Stimulated activated CD4-positive, alpha-beta T cell treated with anti-CD3 and anti-CD28 coated beads, Interleukin-4, amount 100 ng/mL, for 4 hours (primary cell): ENCODE data around the gene DRD1.
"Not testable (repeated sequence)": the region's sequence is repeated elsewhere in the genome, so short reads cannot be mapped to it uniquely, and the experiment has no call there.

Experiments used
- DNase-seq, 2 experiments: peaks; one replicate each; pipeline ENCODE4 v3.0.0-alpha.2; 2020

DRD1 gene

DNA sequence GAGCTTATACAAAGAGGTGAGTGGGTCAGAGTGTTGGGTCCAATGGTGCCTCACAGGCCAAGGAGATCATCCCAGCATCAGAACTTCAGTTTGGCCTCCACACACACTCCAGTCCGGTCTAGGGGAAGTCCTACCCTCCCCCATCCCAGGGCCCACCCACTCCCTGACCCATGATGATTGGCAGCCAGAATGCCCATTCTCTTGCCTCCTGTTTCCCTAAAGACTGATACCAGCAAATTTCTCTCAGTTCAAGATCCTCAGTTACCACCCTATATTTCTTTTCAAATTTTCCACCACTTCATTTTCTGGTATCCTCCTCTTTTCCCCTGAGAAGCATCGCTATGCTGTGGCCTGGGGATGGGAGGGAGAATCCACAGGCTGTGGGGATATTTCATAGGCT lies 21.9 kb downstream of the DRD1 start:
- no peak for DNase-seq

DNA sequence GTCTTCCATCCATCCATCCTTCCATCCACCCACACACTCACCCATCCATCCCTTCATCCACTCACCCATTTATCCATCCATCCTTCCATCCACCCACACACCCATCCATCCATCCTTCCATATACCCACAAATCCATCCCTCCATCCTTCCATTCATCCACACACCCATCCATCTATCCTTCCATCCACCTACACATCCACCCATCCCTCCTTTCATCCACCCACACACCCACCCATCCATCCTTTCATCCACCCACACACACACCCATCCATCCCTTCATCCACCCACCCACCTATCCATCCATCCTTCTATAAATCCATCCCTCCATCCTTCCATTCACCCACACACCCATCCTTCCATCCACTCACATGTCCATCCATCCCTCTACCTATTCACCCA lies 23.6 kb downstream of the DRD1 start:
- DNase-seq, result no peak

DNA sequence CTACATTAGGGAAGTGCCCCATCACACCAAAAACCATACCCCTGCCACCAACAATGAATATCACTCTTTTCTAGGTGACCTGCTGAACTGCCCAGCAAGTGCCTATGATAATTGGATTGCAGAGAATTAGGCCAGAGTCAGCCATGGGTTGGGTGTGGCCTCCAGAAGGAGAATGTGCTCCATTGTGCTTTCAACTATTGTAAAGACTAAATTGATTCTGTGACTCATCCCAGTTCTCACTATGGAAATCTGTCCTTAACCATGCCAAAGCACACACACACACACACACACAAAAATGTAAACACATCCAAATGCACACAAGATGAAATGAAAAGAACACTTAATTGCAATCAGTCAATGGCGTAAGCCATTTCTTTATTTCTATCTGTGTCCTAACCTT lies 25.7 kb downstream of the DRD1 start:
- DNase-seq, result no peak

DNA sequence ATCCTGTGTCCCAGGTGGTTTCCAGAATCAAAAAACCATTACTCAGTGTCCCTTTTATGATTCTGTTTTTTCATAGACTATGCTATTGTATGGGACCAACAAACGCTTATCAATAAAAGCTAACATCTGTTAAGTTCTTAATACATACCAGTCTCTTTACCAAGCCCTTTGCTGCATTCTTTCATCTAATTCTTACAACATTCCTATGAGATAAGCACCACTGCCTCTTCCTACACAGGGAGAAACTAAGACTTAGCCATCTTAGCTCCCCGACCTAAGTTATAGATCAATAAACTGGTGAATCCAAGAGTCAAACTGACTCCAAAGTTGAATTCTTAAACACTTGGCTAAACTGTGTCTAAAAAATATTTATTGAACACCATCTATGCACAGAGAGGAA lies 26.6 kb downstream of the DRD1 start:
- DNase-seq, result no peak

DNA sequence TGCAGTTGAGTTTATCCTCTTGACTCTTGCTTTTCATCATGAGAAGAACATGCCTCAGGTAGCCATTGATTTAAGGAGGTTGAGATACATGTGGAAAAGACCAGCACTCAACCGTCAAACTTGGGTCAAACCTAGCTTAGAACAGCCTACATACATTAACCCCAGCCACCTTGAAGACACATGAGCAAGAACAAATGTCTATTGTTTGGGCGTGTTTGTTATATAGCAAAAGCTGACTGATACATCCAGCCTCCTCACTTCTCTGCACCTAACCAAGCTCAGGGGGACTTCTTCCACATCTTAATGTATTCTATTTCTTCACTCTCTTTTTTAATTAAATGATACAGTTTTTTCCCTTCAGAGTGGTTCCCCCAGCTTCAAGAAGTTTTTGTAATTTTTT lies 28.7 kb downstream of the DRD1 start:
- no peak for DNase-seq

GRCh38 chr5:175410926-175411325 lies 33.1 kb downstream of the DRD1 start:
- DNase-seq, result no peak

DNA sequence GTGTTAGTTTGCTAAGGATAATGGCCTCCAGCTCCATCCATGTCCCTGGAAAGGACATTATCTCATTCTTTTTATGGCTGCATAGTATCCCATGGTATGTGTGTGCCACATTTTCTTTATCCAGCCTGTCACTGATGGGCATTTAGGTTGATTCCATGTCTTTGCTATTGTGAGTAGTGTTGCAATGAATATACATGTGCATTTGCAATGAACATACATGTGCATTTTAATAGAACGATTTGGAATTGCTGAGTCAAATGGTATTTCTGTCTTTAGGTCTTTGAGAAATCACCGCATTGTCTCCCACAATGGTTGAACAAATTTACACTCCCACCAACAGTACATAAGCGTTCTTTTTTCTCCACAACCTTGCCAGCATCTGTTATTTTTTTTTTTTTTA lies 37.7 kb downstream of the DRD1 start:
- no peak for DNase-seq

- not testable (repeated sequence) for DNase-seq
Measured at GRCh38 chr5:175397590-175398297, 46.2 kb downstream of the DRD1 start.

DNA sequence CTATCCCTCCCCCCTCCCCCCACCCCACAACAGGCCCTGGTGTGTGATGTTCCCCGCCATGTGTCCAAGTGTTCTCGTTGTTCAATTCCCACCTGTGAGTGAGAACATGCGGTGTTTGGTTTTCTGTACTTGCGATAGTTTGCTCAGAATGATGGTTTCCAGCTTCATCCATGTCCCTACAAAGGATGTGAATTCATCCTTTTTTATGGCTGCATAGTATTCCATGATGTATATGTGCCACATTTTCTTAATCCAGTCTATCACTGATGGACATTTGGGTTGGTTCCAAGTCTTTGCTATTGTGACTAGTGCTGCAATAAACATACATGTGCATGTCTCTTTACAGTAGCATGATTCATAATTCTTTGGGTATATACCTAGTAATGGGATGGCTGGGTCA lies 48.6 kb downstream of the DRD1 start:
- DNase-seq, result not testable (repeated sequence)

- DNase-seq, result no peak
Measured at GRCh38 chr5:175394601-175395000, 49.4 kb downstream of the DRD1 start.

GRCh38 chr5:175393897-175394296 lies 50.1 kb downstream of the DRD1 start:
- no peak for DNase-seq

DNA sequence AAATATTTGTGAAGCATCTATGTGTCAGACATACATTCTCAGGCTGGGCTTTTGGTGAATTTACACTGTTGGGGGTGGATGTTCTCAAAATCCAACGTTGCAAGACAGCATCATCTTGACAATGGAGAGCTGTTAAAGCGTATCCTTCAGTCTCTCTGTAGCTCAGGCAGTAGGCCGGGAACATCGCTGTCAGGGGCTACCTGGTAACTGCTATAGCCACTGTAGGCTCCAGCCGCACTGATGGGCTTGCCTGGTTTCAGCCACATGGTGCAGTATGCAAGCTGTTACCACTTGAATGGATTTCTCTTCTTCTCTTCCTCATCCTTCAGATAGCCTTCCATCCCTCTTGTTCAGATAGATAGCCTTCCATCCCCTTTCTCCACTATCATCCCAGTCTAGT lies 51.7 kb downstream of the DRD1 start:
- no peak for DNase-seq

- DNase-seq, result no peak
Measured at GRCh38 chr5:175390352-175391083, 53.5 kb downstream of the DRD1 start.
